HL-60/S4 treated with phorbol 12-myristate 13-acetate at 8.2 ng/mL for 4 days and 3 days (cell line): ENCODE measurements around the gene AIG1.
"Not testable (repeated sequence)": the region's sequence is repeated elsewhere in the genome, so short reads cannot be mapped to it uniquely, and the experiment has no call there.

Source experiments
- in situ Hi-C: fragments of 300-500 bp; cut with MboI; formaldehyde crosslinking; loops from 2 replicates; pipeline ENCODE4 v1.15.0; 2022; ENCODE audit warnings: low sequenced_read_pairs

The AIG1 gene

DNA sequence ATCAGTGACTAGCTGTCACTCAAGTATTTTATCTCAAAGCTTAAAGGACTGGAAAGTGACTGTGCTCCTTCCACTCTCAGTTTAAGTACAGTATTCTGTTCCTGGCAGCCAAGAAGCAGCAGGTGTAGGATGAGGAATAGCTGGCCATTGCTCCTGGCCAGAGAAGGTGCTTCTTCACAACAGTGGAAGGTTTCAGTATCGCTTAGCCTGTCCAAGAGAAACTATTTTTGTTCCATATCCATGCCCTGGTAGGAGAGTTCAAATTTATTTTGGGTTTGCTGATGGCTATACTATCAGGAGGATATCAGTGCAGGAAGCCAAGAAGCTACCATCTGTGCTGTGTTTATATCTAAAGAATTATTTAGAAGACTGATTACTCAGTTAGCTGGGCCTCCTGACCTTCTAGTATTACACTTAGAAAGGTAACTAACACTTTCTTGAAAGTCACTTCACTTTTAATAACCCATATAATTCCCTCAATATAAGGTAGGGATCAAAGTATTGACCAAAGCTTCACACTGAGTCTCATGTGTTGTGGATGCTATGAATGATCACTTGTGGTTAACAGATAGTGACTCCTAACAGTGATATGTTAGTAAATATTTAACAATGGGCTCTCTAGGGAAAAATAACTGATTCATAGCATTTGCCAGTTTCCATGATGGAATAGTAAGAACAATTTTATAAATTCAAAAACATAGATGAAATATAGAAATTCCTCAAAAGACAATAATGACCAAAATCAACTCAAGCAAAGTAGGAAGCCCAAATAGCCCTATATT, 99.9 kb downstream of the AIG1 start:
- in situ Hi-C loops = no loop called here

DNA sequence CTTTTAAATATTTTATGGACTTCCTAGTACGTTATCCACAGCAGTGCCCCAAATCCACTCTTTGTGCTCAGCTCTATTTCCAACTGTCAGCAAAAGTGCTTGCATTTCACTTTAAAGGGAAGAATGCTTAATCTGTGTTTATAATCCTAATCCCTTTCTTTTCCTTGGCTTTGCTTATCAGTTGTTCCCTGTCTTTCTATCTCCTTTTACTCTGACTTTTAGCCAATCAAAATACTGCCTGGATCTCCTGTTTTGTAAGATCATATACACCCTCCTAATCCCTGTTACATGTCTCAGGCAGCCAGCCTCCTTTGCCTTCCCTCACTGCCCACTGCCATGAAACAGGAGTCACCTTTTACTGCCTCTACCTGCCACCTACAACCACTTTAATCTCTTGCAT, 102.9 kb downstream of the AIG1 start:
- in situ Hi-C loops = no loop called here

DNA sequence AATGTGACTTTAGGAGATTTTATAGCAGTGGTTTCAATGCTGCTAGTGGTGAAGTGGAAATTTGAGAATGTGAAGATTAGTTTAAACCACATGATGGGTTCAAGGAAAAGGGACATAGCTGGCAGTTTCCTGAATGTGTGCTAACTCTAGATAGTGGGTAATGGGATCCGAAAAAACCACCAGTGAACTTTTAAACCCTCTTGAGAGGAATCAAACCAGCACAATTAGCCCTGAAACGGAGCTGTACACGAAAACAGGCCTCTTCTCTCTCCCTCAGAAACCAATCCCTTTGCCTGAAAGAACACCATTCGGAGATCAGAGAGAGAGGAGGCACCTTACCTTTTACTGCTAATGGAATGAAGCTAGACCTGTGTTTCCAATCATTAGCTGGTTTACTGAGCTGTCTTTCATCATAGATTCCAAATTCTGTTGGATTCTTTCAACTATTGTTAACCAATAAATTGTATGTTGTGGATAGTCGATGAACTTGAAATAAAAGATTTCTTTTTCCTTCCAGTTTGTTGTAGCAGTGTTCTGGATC, 103.9 kb downstream of the AIG1 start:
- in situ Hi-C loops = no loop called here

DNA sequence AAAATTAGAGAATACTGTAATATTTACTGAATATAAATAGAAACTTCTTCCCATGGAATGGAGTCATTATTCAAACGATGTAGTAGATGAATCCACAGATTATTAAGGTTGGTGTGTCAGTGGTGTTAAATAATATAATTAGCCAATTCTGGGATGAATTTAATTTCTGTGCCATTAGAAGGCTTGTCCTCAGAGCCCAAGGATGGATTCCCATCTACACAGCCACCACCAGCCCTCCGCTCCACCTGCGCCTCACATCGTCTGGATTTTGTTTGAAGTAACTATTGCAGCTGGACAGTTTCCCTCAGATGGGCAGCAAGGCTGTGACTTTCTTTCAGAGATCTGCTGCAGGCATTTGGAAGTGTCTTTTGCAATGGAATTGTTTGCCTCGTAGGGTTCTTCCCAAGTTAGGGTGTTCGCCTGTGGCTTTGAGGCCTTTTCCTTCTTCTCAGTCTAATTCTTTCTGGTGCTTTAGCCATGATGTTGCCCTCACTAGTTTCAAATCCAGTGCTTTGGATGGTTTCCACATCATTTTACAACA, 104.7 kb downstream of the AIG1 start:
- in situ Hi-C loops = no loop called here

DNA sequence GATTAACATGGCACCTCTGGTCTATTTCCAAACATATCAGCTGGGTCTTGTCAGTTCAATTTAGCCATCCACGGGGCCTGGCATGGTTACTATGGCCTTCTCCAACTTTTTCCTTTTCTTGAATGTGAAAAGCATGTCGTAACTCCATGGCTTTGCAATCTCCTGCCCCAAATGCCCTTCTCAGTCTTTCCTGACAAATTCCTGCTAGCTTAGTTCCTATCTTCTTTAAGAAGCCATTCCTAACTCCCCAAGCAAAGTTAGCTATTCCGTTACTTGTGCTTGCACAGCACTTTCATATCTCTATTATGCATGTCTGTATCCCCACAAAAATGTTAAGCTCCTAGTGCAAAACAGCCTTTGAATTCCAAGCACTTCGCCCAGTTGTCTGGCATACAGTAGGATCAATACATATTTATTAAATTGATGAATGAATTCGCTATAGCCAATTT, 105.6 kb downstream of the AIG1 start:
- in situ Hi-C loops = no loop called here

DNA sequence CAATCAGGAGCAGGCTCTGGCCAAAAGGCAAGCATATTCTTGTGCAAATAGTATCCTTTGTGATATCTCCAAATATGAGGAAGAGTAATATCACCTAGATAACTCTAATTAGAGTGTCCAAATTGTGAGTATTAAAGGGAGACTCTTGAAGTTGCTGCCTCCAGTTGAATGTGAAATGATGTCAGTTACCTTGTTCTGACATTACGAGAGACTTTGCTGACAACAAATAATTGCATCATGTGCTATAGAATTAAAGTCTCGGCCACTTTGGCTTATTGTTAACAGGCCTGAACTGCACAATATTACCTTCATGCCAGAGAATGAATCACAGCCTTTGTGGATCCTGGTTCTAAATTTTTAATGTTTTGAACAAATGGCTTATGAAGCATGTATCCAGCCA, 106.5 kb downstream of the AIG1 start:
- in situ Hi-C loops = no loop called here

DNA sequence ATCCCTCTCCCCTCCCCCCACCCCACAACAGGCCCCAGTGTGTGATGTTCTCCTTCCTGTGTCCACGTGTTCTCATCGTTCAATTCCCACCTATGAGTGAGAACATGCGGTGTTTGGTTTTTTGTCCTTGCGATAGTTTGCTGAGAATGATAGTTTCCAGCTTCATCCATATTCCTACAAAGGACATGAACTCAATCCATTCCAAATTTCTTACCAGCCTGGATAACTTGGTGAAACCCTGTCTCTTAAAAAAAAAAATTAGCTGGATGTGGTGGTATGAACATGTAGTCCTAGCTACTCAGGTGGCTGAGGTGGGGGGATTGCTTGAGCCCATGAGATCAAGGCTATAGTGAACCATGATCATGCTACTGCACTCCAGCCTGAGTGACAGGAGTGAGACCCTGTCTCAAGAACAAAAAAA, 107.7 kb downstream of the AIG1 start:
- in situ Hi-C loops = not testable (repeated sequence)

DNA sequence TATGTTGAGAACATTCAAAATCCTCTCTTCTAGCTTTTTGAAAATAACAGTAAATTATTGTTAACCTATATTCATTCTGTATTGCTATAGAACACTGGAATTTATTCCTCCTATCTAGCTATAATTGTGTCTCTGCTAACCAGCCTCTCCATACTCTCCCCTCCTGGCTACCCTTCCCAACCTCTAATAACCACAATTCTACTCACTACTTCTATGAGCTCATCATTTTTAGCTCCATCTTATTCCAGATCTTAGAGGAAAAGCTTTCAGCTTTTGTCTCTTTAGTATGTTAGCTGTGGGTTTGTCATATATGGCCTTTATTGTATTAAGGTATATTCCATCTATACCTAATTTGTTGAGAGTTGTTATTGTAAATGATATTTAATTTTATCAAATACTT, 108.8 kb downstream of the AIG1 start:
- in situ Hi-C loops = no loop called here

DNA sequence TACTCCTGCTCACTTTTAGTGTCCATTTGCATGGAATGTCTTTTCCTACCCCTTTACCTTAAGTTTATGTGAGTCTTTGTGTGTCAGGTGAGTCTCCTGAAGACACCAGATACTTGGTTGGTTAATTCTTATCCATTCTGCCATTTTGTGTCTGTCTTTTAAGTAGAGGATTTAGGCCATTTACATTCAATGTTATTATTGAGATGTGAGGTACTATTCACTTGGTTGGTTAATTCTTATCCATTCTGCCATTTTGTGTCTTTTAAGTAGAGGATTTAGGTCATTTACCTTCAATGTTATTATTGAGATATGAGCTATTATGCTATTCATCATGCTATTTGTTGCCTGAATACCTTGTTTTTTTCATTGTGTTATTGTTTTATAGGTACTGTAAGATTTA, 113.8 kb downstream of the AIG1 start:
- in situ Hi-C loops = no loop called here

DNA sequence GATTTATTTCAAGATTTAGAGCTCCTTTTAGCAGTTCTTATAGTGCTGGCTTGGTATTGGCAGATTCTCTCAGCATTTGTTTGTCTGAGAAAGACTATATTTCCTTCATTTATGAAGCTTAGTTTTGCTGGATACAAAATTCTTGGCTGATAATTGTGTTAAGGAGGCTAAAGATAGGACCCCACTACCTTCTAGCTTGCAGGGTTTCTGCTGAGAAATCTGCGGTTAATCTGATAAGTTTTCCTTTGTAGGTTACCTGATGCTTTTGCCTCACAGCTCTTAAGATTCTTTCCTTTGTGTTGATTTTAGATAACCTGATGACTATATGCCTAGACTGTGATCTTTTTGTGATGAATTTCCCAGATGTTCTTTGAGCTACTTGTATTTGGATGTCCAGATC, 114.3 kb downstream of the AIG1 start:
- in situ Hi-C loops = no loop called here

DNA sequence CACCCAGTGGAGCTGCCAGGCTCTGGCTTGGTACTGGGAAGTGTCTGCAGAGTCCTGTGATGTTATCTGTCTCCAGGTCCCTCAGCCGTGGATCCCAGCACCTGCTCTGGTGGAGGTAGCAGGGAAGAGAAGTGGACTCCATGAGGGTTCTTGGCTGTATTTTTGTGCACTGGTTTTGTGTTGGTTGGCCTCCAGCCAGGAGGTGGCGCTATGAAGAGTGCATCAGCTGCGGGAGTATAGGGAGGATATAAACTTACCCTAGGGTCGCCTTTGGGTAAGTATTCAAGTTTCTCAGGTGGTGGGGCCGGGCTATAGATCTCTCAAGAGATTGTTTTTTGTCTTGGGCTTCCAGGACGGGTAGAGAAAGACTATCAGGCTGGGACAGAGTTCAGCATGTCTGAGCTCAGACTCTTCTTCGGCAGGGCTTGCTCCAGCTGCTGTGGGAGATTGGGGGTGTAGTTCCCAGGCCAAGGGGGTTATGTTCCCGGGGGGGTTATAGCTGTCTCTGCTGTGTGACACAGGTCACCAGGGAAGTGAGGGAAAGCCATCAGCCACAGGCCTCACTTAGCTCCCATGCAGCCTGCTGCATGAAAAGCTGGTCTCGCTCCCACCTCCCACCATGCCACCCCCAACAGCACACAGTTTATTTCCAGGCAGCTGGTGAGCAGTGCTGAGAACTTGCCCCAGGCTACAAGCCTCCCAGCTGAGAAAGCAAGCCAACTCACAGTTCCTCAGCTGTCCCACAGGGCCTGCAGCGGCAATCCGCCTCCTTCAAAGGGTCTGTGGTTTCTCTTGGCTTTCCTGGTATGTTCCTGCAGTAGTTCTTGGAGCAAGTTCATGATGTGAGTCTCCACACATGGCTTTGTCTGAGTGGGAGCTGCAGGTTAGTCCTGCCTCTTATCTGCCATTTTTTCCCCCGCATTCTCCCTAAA, 115.7 kb downstream of the AIG1 start:
- in situ Hi-C loops = no loop called here

DNA sequence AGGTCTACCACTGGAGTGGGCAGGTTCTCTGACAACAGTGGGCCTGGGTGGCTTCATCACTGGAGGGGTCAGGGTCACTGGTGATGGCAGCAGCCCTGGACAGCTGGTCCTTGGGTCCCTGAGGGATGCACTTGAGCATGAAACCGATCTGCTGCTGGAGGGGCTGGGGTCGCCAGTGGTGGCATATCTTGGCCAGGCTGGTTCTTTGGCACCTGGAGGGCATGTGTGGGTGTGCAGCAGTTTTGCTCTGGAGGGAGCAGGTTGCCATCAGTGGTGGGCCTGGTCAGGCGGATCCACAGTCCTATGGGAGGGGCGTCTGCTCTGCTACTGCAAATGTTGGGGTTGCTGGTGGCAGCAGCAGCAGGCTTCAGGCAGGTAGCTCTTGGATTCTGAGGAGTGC, 117.0 kb downstream of the AIG1 start:
- in situ Hi-C loops = no loop called here

DNA sequence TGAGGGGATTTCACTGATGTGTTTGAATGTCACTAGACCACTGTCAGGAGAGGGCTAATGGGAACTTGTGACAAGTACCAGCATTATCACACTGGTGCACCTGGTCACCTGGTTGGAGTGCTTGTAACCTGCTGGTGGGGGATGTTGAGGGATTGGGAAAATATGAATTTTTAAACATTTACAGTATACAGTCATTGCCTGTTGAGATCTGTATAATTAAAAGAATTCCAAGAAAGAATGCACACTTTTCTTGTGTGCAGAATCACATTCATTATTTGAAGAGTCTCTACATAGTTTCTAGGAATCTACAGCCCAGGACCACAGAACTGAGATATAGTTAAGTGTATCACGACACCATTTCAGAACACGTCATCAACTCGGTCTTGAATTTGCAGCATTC, 118.4 kb downstream of the AIG1 start:
- in situ Hi-C loops = no loop called here

DNA sequence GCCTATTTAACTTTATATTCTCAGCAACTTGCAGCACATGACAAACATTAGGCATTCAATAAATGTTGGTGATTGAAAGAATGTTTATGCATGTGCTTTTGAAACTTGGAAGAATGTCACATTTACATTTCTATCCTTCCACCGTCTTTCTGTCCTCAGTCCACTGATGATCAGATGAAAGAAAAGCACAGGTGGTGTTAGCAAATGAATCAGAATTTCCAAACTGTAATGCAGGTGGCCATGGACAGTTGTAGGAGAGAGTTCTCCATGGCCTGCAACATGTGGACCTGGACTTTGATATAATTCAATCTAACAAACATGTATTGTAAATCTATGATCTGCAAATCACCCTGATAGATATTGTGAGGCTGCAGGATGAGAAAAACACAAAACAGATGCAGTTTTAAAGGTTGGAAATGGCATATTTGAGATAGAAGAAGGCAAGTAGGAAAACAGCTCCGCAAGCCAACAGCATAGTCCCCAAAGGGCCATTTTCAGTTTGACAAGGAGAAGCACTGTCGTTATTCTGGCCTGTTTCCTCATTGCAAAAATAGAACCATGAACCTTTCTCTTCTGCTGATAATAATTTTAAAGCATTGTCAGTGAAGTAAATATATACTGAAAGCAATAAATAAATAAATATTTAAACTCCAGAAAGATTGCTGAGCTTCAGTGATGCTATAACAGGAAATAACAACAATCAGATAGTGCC, 119.4 kb downstream of the AIG1 start:
- in situ Hi-C loops = no loop called here

DNA sequence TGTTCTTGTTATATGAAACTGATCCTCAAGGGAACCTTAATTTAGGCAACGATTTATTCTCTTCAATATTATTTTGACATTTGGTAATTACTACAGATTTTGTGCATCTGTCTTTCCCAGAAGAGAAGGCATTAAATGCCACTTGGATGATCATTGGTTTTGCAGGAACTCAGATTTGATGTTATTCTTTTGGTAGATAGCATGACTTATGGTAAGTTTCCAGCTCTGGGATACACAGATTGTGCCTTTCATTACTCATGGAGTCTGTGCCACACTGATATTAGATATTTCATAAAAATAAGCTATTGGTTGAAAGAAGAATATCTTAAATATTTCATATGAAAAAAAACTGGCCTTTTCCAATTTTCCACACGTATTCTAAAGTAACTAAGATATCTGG, 120.1 kb downstream of the AIG1 start:
- in situ Hi-C loops = no loop called here

DNA sequence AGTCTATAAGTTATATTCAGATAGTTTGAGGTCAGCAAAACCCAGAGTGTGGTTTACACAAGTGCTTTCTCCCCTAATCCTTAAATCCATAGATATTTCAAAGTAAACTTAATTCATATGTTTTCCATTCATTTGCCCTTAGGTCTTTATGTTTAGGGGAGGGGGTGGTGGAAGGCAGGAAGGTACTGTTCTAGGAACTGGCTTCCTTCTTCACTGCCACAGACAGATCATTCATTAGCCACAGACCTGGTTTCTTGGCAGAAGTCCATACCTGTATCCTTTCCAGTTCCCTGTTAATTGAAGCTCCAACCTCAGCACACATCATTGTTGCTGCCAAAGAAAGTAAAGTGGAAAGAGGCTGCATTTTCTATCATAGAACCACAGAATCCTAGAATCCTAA, 123.0 kb downstream of the AIG1 start:
- in situ Hi-C loops = no loop called here

DNA sequence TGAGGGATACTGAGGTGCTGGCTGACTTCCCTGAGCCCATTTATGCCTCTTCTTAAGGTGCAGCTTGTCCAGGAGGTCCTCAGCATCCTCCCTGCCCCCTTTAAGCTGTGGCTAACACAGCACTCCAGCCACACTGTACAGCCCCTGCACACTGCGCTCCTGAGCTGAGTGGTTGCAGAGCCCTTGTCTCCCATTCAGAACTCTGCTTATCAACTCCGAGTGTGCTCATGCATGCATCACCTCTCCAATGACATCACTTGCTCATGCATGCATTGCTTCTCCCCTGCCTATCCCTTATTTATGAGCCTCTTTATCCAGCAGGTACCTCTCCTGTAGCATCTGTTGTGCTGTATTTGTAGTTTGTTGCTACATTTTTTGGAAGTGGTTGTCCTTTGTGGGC, 124.6 kb downstream of the AIG1 start:
- in situ Hi-C loops = no loop called here

DNA sequence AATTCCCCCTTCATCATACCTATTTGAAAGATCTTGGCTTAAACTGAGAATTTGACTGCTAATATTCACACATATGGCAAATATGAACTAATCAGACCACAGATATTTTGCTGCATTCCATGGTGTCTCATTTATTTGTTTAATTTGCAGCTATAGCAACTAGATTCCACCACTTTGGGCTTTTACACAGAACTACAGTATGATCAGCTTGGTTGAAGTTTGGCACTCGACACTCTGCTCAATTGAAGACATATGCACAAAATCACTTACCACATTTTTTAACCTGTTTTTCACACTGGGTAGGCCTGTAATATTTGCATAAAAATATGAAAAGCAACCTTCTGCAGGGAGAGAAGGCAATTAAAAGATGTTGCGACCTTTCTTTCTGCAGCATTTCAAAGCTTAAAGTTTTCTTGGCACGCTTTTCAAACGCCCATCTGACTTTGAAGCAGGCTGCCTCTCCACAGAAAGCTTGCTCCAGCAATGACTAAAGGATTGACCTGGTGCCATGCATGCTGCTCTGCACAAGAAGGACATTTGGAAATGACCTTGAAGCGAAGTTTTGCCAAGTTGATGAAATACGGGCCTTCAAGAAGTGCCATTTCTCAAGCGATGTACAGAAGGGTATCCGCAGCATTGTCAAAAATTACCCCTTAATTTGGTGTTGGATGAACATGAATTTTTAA, 126.7 kb downstream of the AIG1 start:
- in situ Hi-C loops = no loop called here

DNA sequence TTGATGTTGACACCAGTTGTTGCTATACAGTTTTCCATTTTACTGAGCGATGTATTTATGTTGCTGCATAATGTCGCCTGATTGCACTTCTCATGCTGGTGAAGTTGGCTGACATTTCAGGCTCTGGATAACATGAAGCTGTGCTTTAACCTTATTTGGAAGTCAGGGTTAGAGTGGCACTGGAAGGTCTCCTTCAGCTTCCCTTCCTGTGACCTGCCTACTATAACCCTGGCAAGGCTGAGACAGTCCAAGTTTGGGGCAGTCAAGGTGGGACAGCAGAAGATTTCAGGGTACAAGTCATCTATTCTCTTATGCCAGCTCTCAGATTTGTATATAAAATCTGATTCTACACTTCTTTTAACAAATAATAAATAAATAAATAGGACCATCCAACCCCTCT, 127.6 kb downstream of the AIG1 start:
- in situ Hi-C loops = no loop called here

DNA sequence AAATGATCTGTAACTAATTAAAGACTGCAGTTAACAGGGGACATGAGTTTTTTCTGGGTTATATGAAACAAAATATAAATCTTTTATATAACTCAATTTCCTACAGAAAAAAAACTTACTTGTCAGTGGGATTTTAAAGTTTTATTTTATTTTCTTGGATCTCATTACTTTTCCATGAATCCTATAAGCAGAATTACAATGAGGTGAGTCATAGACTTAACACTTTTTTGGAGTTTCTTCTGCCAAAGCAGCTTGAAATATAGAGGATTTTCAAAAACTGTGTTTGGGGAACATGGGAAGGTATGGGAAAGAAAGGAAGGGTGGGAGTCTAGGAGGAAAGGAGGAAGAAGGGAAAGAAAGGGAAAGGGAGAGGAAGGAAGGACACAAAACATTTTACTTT, 130.7 kb downstream of the AIG1 start:
- in situ Hi-C loops = no loop called here
